Vagina (tissue), 2 donors: ENCODE measurements around the gene TMEM42.

Experiments used
- CTCF ChIP-seq, 3 experiments: fragments of 450-650 bp in 2 of 3; fragments of 200-600 bp in 1 of 3; sonication (generic) in 1 of 3; IDR thresholded peaks; one replicate each; pipeline ENCODE4 v1.5.1; 2017 to 2019; ENCODE audit warnings: antibody characterized with exemption in 3 of 3, mild to moderate bottlenecking in 2 of 3, moderate library complexity in 2 of 3
- POLR2A ChIP-seq, 2 donors: fragments of 450-650 bp; IDR thresholded peaks; one replicate each; pipeline ENCODE4 v1.6.1; 2017; ENCODE audit warnings: antibody characterized with exemption in 2 of 2, mild to moderate bottlenecking in 2 of 2, moderate library complexity in 2 of 2
- POLR2AphosphoS5 ChIP-seq, 2 donors: sonication (generic); formaldehyde crosslinking; IDR thresholded peaks; one replicate each; pipeline ENCODE4 v1.9.0; 2017; ENCODE audit warnings: antibody characterized with exemption in 2 of 2, mild to moderate bottlenecking in 2 of 2, low read depth in 1 of 2; ENCODE audit not compliant: insufficient read depth in 1 of 2

GRCh38 chr3:44883999-44884431 is 22.3 kb downstream of the TMEM42 start:
- TF ChIP-seq POLR2AphosphoS5 (IDR thresholded peaks at IDR 0.05; ENCODE audit: insufficient read depth in 1 of 2, low read depth in 1 of 2), result peak in 1 of 2 donors; percentile 54
- no peak for TF ChIP-seq CTCF (IDR thresholded peaks at IDR 0.05)
- no peak for TF ChIP-seq POLR2A (IDR thresholded peaks at IDR 0.05)
